ENCODE measurements around the gene KIF3B.
A peak's percentile ranks its signal among the peaks of the same experiment; 100 is the strongest.
"Not testable (repeated sequence)": the region's sequence is repeated elsewhere in the genome, so short reads cannot be mapped to it uniquely, and the experiment has no call there.

The KIF3B gene

DNA sequence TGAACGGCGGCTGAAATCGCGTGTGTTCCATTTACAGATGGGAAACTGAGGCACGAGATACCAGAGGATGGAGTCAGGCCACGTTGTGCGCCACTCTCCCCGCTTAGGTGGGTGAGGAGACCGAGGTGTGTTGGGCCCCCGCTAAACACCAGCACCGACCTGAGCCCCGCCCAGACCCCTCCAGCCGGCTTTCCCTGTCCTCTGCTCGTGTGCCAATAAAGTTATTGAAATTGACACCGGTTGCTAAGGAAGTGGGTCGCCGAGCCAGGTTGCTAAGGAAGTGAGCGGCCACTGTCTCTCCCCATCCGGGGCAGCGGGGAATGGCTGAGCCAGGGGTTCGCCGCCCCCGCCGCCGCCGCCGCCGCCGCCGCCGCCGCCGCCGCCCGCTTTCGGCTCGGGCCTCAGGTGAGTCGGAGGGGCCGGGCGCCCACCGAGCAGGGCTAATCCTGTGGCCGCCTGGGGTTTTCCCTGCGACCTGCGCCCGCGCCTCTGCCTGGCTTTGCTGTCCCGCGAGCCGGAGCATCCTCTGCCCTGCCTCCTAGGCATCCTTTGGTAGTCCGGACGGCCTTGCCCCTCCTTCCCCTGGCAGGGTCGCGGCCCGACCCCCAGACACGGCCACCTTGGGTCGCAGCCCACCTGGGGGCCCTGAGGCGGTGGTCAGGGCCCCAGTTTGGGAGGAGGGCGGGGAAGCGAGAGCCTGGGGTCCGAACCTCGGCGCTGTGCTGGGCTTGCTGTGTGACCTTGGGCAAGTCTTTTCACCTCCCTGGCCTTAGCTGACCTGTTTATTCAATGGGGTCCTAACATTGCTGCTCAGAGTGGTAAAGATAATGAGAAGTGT lies at the start of gene KIF3B:
TSS of gene KIF3B (plus strand) at position 291 of the 838 bp plus-strand sequence. CDS start 32,127 bp downstream, outside the sequence.
- DNase-seq (ENCODE audit: low read depth in 2 of 2), result peak; percentile 79 to 80

DNA sequence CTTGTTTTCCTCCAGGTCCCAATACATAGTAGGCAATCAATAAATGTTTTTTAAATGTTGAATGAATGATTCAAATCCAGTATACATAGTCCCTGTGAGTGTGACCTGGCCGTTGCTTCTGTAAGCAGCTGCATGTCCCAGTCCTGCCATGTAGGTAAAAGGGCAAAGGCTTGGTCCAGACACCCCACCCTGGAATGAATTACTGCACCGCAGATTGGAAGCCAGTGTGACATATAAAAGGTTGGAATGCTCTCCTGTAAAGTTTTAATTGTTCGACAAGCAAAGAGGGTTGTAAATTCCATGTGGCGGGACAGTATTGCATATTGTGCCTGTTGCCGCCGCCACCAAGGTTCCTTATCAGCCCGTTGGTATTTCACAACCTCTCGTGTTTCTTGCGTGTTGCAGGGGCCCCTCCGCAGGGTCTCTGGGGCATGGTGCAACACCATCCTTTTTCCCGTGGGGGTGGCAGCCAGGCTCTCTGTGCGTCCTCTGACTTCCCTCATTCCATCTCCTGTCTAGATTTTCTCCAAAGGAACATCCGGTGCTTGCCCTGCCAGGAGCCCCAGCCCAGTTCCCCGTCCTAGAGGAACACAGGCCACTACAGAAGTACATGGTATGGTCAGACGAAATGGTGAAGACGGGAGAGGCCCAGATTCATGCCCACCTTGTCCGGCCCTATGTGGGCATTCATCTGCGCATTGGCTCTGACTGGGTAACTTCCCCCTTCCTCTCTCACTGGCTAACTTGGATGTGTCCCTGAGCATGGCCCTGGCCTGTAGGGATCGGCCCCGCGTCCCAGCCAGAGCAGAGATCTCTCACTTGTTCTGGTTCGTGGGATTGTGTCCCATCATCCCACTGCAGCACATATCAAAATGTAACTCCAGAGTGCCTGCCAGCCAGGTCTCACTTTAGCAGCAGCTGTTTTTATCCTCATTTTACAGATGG lies 49.4 kb upstream of the KIF3B start:
- no peak for DNase-seq (ENCODE audit: low read depth in 2 of 2)

DNA sequence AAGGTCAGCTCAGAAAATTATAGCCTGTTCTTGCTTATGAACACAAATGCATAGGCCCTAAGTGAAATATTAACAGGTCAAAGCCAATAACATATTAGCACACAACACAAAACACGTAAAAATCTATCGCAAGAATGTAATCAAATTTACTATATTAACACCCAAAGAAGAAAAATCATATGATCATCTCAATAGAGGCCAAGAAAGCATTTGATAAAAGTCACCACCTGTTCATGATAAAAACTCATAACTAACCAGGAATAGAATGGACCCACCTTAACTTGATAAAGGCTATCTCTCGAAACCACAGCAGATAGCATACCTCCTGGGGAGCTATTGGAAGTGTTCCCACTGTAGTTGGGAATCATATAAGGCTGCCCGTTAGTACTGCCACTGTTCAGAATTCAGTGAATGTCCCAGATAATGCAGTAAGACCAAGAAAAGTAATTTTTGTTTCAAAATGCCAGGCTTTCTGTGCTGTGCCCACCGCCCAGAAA lies 48.2 kb upstream of the KIF3B start:
- DNase-seq (ENCODE audit: low read depth in 2 of 2), result no peak

DNA sequence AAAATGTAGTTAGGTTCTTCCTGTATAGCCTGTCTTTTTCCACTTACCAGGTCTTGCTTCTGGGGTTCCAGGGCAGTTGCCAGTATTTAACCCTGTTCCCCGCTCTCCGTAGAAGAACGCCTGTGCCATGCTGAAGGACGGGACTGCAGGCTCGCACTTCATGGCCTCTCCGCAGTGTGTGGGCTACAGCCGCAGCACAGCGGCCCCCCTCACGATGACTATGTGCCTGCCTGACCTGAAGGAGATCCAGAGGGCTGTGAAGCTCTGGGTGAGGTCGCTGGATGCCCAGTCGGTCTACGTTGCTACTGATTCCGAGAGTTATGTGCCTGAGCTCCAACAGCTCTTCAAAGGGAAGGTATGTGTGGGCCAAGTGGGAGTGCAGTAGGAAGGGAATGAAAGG lies 46.7 kb upstream of the KIF3B start:
- DNase-seq (ENCODE audit: low read depth in 2 of 2), result no peak

DNA sequence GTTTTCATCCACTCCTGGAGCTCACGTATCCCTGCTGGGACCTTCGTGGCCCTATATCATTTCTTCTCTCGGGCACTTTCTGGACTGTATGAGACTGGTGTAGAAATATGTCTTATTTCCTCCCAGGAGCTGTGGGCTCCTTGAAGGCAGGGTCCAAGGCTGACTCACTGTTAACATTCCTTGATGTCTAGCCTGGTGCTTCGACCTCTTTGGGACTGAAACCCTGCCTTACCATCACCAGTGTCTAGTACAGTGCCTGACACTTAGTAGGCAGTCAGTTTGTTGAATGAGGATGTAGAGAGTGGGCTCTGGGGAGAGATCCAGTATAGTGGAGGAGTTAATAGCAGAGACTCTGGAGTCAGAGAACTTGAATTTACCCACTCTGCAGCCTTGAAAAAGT lies 46.2 kb upstream of the KIF3B start:
- DNase-seq (ENCODE audit: low read depth in 2 of 2), result no peak

DNA sequence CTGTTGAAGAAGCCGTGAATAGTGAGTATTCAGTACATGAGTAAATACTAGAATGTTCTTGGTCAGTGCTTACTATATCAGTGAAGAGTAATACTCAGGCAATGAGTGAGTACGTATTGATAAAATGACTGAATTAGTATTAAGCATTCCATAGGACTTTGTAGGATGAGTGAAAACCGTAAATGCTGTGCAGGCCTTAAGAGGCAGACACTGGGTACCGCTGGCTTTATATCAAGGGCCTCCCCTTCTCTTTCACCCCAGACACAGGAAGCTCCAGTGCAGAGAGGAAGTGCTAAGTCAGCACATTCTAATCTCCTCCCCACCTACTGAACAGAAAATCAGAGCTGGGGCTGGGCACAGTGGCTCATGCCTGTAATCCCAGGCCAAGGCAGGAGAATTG lies 45.6 kb upstream of the KIF3B start:
- DNase-seq (ENCODE audit: low read depth in 2 of 2), result peak in 1 of 2 experiments; percentile 5

DNA sequence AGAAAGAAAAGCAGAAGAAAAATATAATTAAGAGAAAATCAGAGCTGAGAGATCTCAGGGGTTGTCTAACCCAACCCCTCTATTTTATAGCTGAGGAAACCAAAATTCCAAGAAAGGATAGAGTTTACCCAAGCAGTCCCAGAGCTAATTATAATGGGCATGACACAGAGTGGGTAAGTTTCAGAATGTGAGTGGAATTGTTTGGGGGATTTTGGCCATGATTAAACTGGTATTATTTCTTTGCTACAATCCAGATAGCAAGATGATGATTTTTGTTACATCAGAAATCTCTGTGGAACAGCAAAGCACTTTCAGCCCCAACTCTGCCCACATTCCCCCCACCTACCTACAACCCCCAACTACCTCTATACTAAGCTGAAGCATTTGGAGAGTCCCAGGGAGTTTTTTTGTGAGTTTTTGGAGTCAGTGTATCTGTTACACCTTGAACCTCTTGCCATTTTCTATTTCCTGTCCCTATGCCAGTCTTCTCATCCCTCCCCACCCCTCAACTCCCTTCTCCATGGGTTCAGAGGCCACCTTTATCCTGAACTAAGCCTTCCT lies 45.0 kb upstream of the KIF3B start:
- DNase-seq (ENCODE audit: low read depth in 2 of 2), result no peak

DNA sequence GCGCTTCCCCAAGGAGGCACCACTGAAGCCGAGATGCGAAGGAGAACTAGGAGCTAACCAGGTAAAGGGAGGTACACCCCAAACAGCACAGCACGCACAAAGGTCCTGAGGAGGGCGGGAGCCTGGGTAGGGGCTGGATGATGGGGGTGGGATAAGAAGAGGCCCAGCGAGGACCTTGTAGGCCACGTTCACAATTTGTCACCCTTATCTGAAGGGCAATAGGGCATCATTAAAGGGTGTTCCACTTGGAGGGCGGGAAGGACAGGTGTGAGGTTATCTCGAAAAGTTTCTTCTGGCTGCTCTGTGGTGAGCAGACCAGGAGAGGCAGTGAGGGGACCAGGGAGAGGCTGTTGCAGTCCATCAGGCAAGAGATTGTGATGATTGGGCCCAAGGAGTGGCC lies 44.2 kb upstream of the KIF3B start:
- no peak for DNase-seq (ENCODE audit: low read depth in 2 of 2)

DNA sequence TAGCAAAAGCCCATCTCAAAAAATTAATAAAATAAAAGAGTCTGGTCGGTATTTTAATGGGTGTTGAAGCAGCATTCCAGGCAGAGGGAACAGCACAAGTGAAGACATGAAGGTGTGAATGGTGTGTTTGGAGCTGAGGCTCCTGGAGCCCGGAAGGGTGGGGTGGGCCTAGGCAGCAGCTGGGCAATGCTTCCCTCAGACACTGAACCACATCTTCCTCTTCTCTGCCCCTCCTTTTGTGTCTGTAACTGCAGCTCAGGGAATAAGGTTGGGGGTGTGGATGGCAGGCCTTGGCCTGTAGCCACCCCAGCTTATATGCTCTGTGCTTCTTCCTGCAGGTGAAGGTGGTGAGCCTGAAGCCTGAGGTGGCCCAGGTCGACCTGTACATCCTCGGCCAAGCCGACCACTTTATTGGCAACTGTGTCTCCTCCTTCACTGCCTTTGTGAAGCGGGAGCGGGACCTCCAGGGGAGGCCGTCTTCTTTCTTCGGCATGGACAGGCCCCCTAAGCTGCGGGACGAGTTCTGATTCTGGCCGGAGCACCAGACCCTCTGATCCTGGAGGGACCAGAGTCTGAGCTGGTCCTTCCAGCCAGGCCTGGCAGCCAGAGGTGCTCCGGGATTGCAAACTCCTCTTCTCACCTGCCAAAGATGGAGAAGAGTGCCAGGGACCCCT lies 43.2 kb upstream of the KIF3B start:
- DNase-seq (ENCODE audit: low read depth in 2 of 2), result no peak

DNA sequence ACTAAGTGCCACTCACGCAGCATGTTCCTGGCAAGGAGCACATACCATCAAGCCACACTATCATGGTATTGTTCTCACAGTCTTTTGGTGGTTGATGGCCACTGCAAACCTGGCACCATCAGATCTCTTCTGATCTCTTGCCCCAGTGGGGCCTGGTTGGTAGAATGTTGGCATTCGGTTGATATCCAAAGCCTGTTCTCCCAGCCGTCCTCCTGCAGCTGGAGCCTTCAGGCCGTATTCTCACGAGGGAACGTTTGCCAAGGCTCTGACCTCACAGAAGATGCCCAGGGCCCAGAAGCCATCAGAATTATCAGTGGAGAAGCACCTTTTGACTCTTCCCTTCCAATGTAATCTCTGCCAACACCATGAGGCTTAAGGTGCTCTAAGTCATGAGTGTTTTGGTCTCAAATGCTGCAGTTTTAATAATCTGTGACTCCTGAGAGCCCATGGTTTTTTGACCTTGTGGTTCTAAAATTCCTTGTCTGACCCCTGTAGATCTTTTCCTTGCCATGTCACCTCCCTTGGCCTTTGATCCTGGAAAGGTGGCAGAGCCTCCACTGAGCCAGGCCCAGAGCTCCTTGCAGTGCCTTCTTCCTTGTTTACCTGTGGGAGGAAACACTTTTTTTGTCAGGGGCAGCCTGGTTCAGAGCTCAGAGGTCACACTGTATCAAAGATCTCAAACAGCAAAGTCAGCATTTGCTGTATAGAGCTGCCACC lies 42.0 kb upstream of the KIF3B start:
- DNase-seq (ENCODE audit: low read depth in 2 of 2), result no peak

DNA sequence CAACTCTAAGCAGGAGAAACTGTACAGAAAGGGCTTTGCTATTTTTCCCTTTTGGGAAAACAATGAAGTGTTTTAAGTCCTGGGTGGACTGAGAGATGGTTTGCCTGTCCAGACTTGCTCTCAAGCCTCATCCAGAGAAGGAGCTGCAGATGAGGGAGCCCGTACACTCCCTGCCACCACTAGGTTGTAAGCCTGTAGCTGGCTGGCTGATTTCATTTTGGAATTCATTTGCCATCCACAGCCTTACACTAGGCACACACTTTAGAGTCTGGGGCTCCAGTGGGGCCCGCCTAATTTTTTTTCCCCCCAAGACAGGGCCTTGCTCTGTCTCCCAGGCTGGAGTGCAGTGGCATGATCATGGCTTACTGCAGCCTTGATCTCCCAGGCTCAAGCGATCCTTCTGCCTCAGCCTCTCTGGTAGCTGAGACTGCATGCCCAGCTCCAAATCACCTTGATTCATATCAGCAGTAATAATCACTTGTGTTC lies 41.4 kb upstream of the KIF3B start:
- DNase-seq (ENCODE audit: low read depth in 2 of 2), result no peak

DNA sequence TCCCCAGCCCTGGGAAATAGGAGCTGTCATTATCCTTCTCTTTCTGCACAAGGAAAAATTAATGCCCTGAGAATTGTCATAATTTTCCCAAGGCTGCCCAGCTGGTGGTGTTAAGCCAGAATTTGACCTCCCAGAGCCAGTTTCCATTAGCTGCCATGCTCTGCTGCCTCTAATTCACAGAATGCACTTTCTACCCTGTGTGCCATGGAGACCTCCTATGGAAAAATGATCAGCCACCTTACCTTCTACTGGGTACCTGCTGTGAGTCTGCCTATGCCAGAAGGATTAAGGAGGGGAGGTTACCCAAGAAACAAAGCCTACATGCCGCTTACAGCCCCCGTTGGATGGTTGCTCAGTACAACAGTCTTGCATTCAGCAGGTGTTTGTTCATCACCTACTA lies 40.6 kb upstream of the KIF3B start:
- no peak for DNase-seq (ENCODE audit: low read depth in 2 of 2)

DNA sequence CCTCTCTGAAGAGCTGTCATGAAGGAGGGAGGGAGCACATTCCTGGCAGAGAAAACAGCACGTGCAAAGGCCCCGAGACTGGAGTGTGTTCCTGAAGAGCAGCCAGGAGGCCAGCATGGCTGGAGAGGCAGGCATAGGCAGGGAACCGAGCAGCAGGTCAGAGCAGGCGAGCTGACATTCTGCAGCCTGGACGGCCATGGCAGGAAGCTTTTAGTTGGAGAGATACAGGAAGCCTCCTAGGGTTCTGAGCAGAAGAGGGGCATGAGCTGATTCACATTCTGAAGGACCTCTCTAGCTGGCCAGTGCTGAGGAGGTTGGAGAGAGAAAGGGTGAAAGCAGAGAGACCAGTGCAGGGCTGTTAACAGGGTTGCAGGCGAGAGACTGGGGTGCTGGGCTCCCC lies 40.0 kb upstream of the KIF3B start:
- no peak for DNase-seq (ENCODE audit: low read depth in 2 of 2)

DNA sequence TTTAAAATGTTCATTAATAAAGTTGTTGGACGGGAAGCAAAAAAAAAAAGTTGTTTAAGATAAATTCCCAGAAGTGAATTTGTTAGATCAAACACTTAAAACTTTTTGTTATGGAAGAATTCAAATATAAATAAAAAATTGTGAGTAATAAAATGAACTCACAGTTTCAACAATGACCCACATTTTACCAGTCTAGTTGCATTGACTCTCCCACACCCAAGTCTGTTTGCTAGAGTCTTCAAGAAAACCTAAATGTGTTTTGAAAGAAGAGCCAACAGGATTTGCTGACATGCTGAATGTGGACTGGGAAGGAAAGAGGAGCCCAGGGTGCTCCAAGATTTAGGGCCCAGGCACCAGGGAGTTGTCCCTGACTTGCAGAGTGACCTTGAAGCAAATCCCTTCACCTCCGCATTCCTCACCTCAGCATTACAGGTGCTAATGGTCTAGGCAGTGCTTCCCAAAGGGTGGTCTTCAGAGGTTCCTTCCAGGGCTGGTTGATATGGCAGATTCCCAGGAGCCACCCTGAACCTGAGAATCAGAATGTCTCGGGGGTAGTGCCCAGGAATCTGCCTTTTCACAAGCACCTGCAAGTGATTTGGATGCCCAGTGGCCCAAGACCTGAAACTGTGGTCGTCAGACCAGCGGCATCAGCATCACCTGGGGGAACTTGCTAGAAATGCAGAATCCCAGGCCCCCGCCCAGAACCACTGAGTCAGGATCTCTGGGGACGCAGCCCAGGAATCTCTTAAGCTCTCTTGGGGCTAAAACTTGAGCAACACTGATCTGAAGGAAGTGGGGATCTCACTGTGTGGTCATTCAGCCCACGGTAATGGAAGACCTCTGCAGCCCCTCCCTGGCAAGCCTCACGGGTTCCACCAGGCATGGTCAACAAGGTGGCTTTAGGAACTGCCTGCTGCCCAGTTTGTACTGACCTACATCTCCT lies 38.7 kb upstream of the KIF3B start:
- DNase-seq (ENCODE audit: low read depth in 2 of 2), result no peak

DNA sequence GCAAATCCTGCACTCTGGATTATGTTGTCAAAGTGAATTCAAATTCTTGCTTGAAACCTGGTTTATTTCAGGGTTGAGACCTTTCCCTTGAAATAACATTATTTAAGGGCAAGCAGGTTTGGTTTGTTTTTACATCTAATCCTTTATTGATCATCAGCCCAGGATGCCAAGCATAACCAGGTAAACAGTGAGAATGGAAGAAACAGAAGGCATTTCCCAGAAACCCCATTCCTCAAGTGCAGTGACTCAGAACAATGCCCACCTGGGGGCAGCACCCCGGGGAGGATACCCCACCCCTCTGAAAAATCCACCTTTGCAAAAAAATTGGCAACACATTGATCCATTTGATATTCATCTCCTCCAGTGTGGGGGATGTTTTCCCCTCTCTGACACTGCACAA lies 37.2 kb upstream of the KIF3B start:
- DNase-seq (ENCODE audit: low read depth in 2 of 2), result no peak

DNA sequence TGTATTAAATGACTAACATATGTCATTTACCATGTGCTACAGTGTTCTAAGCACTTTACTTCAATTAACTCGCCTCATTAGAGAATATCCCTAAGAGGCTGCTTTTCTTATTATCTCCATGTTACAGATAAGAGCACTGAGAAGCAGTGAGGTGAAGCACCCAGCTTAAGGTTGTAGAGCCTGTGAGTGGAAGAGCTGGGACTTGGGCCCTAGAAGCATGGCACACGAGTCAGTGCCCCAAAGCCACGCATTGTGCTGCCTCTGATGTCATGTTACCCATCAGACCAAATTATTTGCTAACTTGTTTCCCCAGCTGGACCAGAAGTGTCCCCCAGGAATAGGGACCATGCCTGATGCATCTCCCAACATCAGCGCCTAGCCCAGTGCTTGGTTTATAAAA lies 35.6 kb upstream of the KIF3B start:
- DNase-seq (ENCODE audit: low read depth in 2 of 2), result no peak

DNA sequence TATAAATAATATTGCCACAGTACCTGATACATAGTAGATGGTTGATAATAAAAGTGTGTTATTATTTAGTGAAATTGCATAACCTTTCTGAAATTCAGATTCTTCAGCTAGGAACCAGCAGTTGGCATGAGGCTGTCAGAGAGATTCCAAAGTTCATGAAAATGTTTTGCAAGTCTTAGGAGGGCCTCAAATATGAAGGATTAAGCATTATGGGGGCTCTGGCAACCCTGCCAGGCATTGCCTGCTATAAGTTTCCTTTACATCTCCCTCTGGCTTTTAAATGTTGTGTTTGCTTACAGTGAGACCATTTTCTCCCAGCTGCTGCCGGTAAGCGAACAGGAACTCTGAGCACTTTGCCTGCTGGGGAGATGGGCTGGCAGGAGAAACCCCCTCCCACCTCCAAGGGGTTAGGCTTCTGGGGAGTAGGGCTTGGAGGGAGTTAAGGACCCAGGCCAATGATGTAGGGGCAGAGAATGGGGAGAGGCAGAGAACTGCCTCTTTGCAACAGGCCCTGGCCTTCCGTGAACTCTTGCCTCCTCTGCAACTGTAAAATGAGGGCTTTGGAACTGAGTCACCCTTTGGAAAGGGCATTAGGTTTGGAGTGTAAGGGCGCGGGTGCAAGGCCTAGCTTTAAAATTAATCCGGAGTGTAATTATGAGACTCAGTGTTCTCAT lies 33.2 kb upstream of the KIF3B start:
- no peak for DNase-seq (ENCODE audit: low read depth in 2 of 2)

DNA sequence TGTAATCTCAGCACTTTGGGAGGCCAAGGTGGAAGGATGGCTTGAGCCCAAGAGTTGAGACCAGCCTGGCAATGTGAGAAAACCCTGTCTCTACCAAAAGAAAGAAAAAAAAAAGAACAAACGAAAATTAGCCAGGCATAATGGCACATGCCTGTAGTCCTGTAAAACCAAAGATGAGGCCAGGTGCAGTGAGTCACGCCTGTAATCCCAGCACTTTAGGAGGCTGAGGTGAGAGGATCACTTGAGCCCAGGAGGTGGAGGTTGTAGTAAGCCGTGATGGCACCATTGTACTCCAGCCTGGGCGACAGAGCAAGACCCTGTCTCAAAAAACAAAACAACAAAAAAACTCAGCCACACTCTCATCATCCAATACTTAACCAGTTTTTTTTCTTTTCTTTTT lies 32.5 kb upstream of the KIF3B start:
- no peak for DNase-seq (ENCODE audit: low read depth in 2 of 2)

DNA sequence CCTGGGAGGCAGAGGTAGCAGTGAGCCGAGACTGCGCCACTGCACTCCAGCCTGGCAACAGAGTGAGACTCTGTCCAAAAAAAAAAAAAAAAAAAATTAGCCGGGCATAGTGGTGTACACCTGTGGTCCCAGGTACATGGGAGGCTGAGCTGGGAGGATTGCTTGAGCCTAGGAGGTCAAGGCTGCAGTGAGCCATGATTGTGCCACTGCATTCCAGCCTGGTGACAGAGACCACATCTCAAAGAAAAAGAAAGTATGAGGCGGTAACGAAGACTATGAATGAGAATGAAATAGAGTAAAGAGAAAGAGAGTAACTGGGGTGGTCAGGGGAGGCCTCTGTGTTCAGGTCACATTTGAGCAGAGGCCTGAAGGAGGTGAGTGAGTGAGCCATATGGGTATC lies 31.2 kb upstream of the KIF3B start:
- not testable (repeated sequence) for DNase-seq (ENCODE audit: low read depth in 2 of 2)
